DND-41 (cell line): ENCODE data around the gene WNT1.

Experiments used
- EZH2 ChIP-seq: IDR thresholded peaks from 3 replicates; pipeline ENCODE4 v1.6.1; 2012; ENCODE audit warnings: borderline replicate concordance, low read depth, mild to moderate bottlenecking, moderate library complexity, low read length, inconsistent platforms; ENCODE audit not compliant: severe bottlenecking
- TF ChIP-seq, protein P1 (sequence below): IDR thresholded peaks from 2 replicates; pipeline ENCODE4 v1.5.1; 2012; ENCODE audit warnings: borderline replicate concordance, low read length, moderate library complexity, mild to moderate bottlenecking; ENCODE audit not compliant: poor library complexity, severe bottlenecking; ENCODE audit errors: extremely low read depth

GRCh38 chr12:48985901-48986300, 7.8 kb downstream of the WNT1 start:
- TF ChIP-seq, protein P1, sequence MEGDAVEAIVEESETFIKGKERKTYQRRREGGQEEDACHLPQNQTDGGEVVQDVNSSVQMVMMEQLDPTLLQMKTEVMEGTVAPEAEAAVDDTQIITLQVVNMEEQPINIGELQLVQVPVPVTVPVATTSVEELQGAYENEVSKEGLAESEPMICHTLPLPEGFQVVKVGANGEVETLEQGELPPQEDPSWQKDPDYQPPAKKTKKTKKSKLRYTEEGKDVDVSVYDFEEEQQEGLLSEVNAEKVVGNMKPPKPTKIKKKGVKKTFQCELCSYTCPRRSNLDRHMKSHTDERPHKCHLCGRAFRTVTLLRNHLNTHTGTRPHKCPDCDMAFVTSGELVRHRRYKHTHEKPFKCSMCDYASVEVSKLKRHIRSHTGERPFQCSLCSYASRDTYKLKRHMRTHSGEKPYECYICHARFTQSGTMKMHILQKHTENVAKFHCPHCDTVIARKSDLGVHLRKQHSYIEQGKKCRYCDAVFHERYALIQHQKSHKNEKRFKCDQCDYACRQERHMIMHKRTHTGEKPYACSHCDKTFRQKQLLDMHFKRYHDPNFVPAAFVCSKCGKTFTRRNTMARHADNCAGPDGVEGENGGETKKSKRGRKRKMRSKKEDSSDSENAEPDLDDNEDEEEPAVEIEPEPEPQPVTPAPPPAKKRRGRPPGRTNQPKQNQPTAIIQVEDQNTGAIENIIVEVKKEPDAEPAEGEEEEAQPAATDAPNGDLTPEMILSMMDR = no peak
- TF ChIP-seq EZH2 = no peak
